Smooth muscle cell (in vitro differentiated cells): ENCODE measurements around the gene DNAJC5. TPM values are rescaled to one million over a fixed set of nuclear protein-coding genes. Genes with fewer than 3 reads are reported as not detected.

Source experiments
- DNase-seq: peaks from one replicate; lab custom pipeline; 2025; ENCODE audit not compliant: unreplicated experiment; lab: John Stamatoyannopoulos, UW
- H2AFZ ChIP-seq: fragments of 200-600 bp; sonication (generic); 2 replicates; pipeline ENCODE4 v1.6.0; 2016; ENCODE audit warnings: antibody characterized with exemption, low read depth, mild to moderate bottlenecking
- H3F3A ChIP-seq: fragments of 200-600 bp; sonication (generic); 2 replicates; pipeline ENCODE4 v1.6.0; 2017; ENCODE audit warnings: antibody characterized with exemption, low read depth
- H3K27ac ChIP-seq: fragments of 200-600 bp; sonication (generic); 2 replicates; pipeline ENCODE4 v1.5.1; 2016; ENCODE audit warnings: low read depth, mild to moderate bottlenecking
- H3K27me3 ChIP-seq: fragments of 200-600 bp; sonication (generic); 2 replicates; pipeline ENCODE4 v1.6.1; 2016; ENCODE audit warnings: low read depth, mild to moderate bottlenecking
- H3K36me3 ChIP-seq: fragments of 200-600 bp; sonication (generic); 2 replicates; pipeline ENCODE4 v1.5.1; 2016; ENCODE audit warnings: low read depth
- H3K4me1 ChIP-seq: fragments of 200-600 bp; sonication (generic); 2 replicates; pipeline ENCODE4 v1.5.1; 2016; ENCODE audit warnings: low read depth
- H3K4me2 ChIP-seq: fragments of 200-600 bp; sonication (generic); 2 replicates; pipeline ENCODE4 v1.6.0; 2016; ENCODE audit warnings: mild to moderate bottlenecking
- H3K4me3 ChIP-seq: fragments of 200-600 bp; sonication (generic); 2 replicates; pipeline ENCODE4 v1.5.1; 2016; ENCODE audit warnings: mild to moderate bottlenecking
- H3K79me2 ChIP-seq: fragments of 200-600 bp; sonication (generic); 2 replicates; pipeline ENCODE4 v1.6.0; 2016; ENCODE audit warnings: low read depth, mild to moderate bottlenecking
- H3K9ac ChIP-seq: fragments of 200-600 bp; sonication (generic); 2 replicates; pipeline ENCODE4 v1.6.0; 2016; ENCODE audit warnings: low read depth
- H3K9me3 ChIP-seq: fragments of 200-600 bp; sonication (generic); replicated peaks from 2 replicates; pipeline ENCODE4 v1.5.1; 2016; ENCODE audit warnings: low read depth
- H4K20me1 ChIP-seq: fragments of 200-600 bp; sonication (generic); 2 replicates; pipeline ENCODE4 v1.6.0; 2016; ENCODE audit warnings: low read depth
- CTCF ChIP-seq: fragments of 200-600 bp; sonication (generic); IDR thresholded peaks from 2 replicates; pipeline ENCODE4 v1.5.1; 2017; ENCODE audit warnings: borderline replicate concordance, mild to moderate bottlenecking, antibody characterized with exemption; ENCODE audit not compliant: insufficient read depth, poor library complexity, severe bottlenecking
- WGBS: methylation state at CpG from one replicate; pipeline ENCODE4 v1.1.7; 2016; ENCODE audit warnings: low lambda C conversion rate; 5-methylcytosine and 5-hydroxymethylcytosine counted together
- polyA plus RNA-seq: library from polyadenylated mRNA; unstranded; fragments of >200 nt; fragmentation: Nextera tagmentation; extraction: Ambion mirVana; gene quantifications from 2 replicates; pipeline ENCODE4 v1.2.1, GENCODE V29; 2016
- total RNA-seq: library from RNA; depleted of rRNA; stranded (reverse); fragments of >200 nt; gene quantifications from 2 replicates; pipeline ENCODE4 v1.2.3, GENCODE V29; 2014

Gene DNAJC5
- total and polyA plus RNA-seq, 2 experiments from 2014 or later: 8.7 to 24.5 TPM

- Histone ChIP-seq H3K4me1 (peaks cover 10% of the 10 kb centered on the region), H2AFZ (no peak overlapping the region), H3K9me3 (no peaks in the 10 kb centered on the region), H4K20me1 (peaks cover 41% of the 10 kb centered on the region), H3K4me3 (peak overlapping the region; percentile 99), H3K27me3 (no peaks in the 10 kb centered on the region), H3K36me3 (no peaks in the 10 kb centered on the region), H3K79me2 (peaks cover 45% of the 10 kb centered on the region), H3K4me2 (peak overlapping the region; percentile 100), H3F3A (no peaks in the 10 kb centered on the region), H3K9ac (peak overlapping the region; percentile 71), H3K27ac (peak overlapping the region; percentile 80)
- no peak for TF ChIP-seq CTCF
- 2% methylated on average over 15 of the region's 15 CpGs for WGBS
- DNase-seq: peak; percentile 52
These were observed 61.7 kb downstream of the DNAJC5 start for GRCh38 chr20:63956664-63957003.

- Histone ChIP-seq H2AFZ (no peak overlapping the region), H3K9ac (peak overlapping the region; percentile 71), H3K4me3 (peak overlapping the region; percentile 99), H3F3A (no peaks in the 10 kb centered on the region), H3K79me2 (peaks cover 40% of the 10 kb centered on the region), H3K4me2 (peak overlapping the region; percentile 100), H3K27me3 (no peaks in the 10 kb centered on the region), H3K27ac (peak overlapping the region; percentile 80), H4K20me1 (peaks cover 36% of the 10 kb centered on the region), H3K9me3 (no peaks in the 10 kb centered on the region), H3K36me3 (no peaks in the 10 kb centered on the region), H3K4me1 (peaks cover 10% of the 10 kb centered on the region)
- 4% methylated on average over 28 of the region's 28 CpGs for WGBS
- DNase-seq: peak; percentile 69
- TF ChIP-seq CTCF: no peak
These were observed 62.2 kb downstream of the DNAJC5 start for GRCh38 chr20:63957004-63957689.

GRCh38 chr20:63957690-63958441 lies 62.9 kb downstream of the DNAJC5 start:
- Histone ChIP-seq H2AFZ (no peak overlapping the region), H3F3A (no peaks in the 10 kb centered on the region), H3K4me2 (peak overlapping the region; percentile 100), H4K20me1 (peaks cover 28% of the 10 kb centered on the region), H3K27ac (peak overlapping the region; percentile 80), H3K9ac (no peak overlapping the region), H3K27me3 (no peaks in the 10 kb centered on the region), H3K4me3 (peak overlapping the region; percentile 99), H3K36me3 (no peaks in the 10 kb centered on the region), H3K4me1 (peaks cover 10% of the 10 kb centered on the region), H3K9me3 (no peaks in the 10 kb centered on the region), H3K79me2 (peaks cover 33% of the 10 kb centered on the region)
- peak; percentile 13 for DNase-seq
- WGBS: 37% methylated on average over 12 of the region's 13 CpGs
- no peak for TF ChIP-seq CTCF

- peaks cover 22% of the 10 kb centered on the region for H4K20me1 ChIP-seq
- H3K4me2 ChIP-seq: no peak overlapping the region
- H3K36me3 ChIP-seq: no peaks in the 10 kb centered on the region
- peaks cover 10% of the 10 kb centered on the region for H3K4me1 ChIP-seq
- H3K27ac ChIP-seq: no peak overlapping the region
- H3F3A ChIP-seq: no peaks in the 10 kb centered on the region
- H3K79me2 ChIP-seq: peaks cover 27% of the 10 kb centered on the region
- no peaks in the 10 kb centered on the region for H3K9me3 ChIP-seq
- TF ChIP-seq CTCF: no peak
- H3K27me3 ChIP-seq: no peaks in the 10 kb centered on the region
- 93% methylated on average over 4 of the region's 4 CpGs for WGBS
- no peak for DNase-seq
- no peak overlapping the region for H3K4me3 ChIP-seq
- H3K9ac ChIP-seq: no peak overlapping the region
- H2AFZ ChIP-seq: no peak overlapping the region
These were observed 63.5 kb downstream of the DNAJC5 start for GRCh38 chr20:63958471-63958870.
